ENCODE data around the gene LBR.

GRCh38 chr1:225474439-225474985, 46.7 kb upstream of the LBR start:
- TF ChIP-seq, protein P1, sequence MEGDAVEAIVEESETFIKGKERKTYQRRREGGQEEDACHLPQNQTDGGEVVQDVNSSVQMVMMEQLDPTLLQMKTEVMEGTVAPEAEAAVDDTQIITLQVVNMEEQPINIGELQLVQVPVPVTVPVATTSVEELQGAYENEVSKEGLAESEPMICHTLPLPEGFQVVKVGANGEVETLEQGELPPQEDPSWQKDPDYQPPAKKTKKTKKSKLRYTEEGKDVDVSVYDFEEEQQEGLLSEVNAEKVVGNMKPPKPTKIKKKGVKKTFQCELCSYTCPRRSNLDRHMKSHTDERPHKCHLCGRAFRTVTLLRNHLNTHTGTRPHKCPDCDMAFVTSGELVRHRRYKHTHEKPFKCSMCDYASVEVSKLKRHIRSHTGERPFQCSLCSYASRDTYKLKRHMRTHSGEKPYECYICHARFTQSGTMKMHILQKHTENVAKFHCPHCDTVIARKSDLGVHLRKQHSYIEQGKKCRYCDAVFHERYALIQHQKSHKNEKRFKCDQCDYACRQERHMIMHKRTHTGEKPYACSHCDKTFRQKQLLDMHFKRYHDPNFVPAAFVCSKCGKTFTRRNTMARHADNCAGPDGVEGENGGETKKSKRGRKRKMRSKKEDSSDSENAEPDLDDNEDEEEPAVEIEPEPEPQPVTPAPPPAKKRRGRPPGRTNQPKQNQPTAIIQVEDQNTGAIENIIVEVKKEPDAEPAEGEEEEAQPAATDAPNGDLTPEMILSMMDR (IDR thresholded peaks at IDR 0.05; ENCODE audit: borderline replicate concordance, extremely low read depth, low read length, poor library complexity, severe bottlenecking): no peak
- no peak for TF ChIP-seq EZH2 (IDR thresholded peaks at IDR 0.05; ENCODE audit: borderline replicate concordance, low read depth, low read length, severe bottlenecking)
